NCI-H187 (cell line): ENCODE results near the gene ITGB3.

Source experiments
- DNase-seq, 2 experiments: peaks; one replicate each; lab custom pipeline; 2025; lab: John Stamatoyannopoulos, UW

The ITGB3 gene

GRCh38 chr17:47299239-47299910, 45.7 kb downstream of the ITGB3 start:
- no peak for DNase-seq

- no peak for DNase-seq
These were observed 47.1 kb downstream of the ITGB3 start for GRCh38 chr17:47300718-47301117.

GRCh38 chr17:47301161-47301560, 47.5 kb downstream of the ITGB3 start:
- DNase-seq: no peak

GRCh38 chr17:47301831-47302230, 48.2 kb downstream of the ITGB3 start:
- DNase-seq: no peak

- no peak for DNase-seq
These were observed 50.6 kb downstream of the ITGB3 start for GRCh38 chr17:47304186-47304585.

GRCh38 chr17:47305302-47305923, 51.8 kb downstream of the ITGB3 start:
- DNase-seq: no peak

GRCh38 chr17:47310186-47310733, 56.6 kb downstream of the ITGB3 start:
- DNase-seq: no peak

GRCh38 chr17:47311420-47311819, 57.8 kb downstream of the ITGB3 start:
- DNase-seq: no peak

GRCh38 chr17:47315451-47316266, 62.0 kb downstream of the ITGB3 start:
- DNase-seq: peak; percentile 16 to 20

- no peak for DNase-seq
These were observed 62.7 kb downstream of the ITGB3 start for GRCh38 chr17:47316311-47316710.

GRCh38 chr17:47317119-47317518, 63.5 kb downstream of the ITGB3 start:
- DNase-seq: no peak

GRCh38 chr17:47318197-47318918, 64.7 kb downstream of the ITGB3 start:
- no peak for DNase-seq

- DNase-seq: no peak
These were observed 67.4 kb downstream of the ITGB3 start for GRCh38 chr17:47320879-47321502.

- DNase-seq: peak; percentile 75 to 78
These were observed 70.0 kb downstream of the ITGB3 start, which contains the start of gene EFCAB13 for GRCh38 chr17:47323382-47324223. EFCAB13 (plus strand) TSS chr17:47323955; CDS start chr17:47328354, 4,399 bp downstream.

GRCh38 chr17:47324224-47325020, 70.8 kb downstream of the ITGB3 start:
- peak; percentile 20 to 71 for DNase-seq

GRCh38 chr17:47325176-47325575, 71.5 kb downstream of the ITGB3 start:
- DNase-seq: no peak

- DNase-seq: no peak
These were observed 76.9 kb downstream of the ITGB3 start for GRCh38 chr17:47330548-47330947.

GRCh38 chr17:47332287-47332686, 78.7 kb downstream of the ITGB3 start:
- no peak for DNase-seq

- no peak for DNase-seq
These were observed 81.7 kb downstream of the ITGB3 start for GRCh38 chr17:47335101-47335936.
